Hepatocyte (in vitro differentiated cells): ENCODE data around the gene SLC39A11. TPM values are rescaled to one million over a fixed set of nuclear protein-coding genes. Genes with fewer than 3 reads are reported as not detected.

Experiments used
- DNase-seq: peaks from one replicate; pipeline ENCODE4 v3.0.0-alpha.2; 2016; ENCODE audit warnings: low spot score
- H2AFZ ChIP-seq: fragments of 200-600 bp; sonication (generic); 2 replicates; pipeline ENCODE4 v1.6.0; 2016; ENCODE audit warnings: antibody characterized with exemption, mild to moderate bottlenecking
- H3K27ac ChIP-seq: fragments of 200-600 bp; sonication (generic); 2 replicates; pipeline ENCODE4 v1.5.1; 2016; ENCODE audit warnings: mild to moderate bottlenecking
- H3K27me3 ChIP-seq: fragments of 200-600 bp; sonication (generic); 2 replicates; pipeline ENCODE4 v1.6.1; 2016
- H3K36me3 ChIP-seq: fragments of 200-600 bp; sonication (generic); replicated peaks from 2 replicates; pipeline ENCODE4 v1.5.1; 2016; ENCODE audit warnings: low read depth; ENCODE audit not compliant: insufficient read depth
- H3K4me1 ChIP-seq: fragments of 200-600 bp; sonication (generic); 2 replicates; pipeline ENCODE4 v1.5.1; 2016; ENCODE audit warnings: mild to moderate bottlenecking, moderate library complexity; ENCODE audit not compliant: insufficient read depth
- H3K4me2 ChIP-seq: fragments of 200-600 bp; sonication (generic); 2 replicates; pipeline ENCODE4 v1.6.0; 2016
- H3K4me3 ChIP-seq: fragments of 200-600 bp; sonication (generic); 2 replicates; pipeline ENCODE4 v1.5.1; 2016; ENCODE audit warnings: mild to moderate bottlenecking
- H3K79me2 ChIP-seq: fragments of 200-600 bp; sonication (generic); 2 replicates; pipeline ENCODE4 v1.6.0; 2017; ENCODE audit warnings: mild to moderate bottlenecking
- H3K9me2 ChIP-seq: fragments of 200-600 bp; sonication (generic); replicated peaks from 2 replicates; pipeline ENCODE4 v1.6.0; 2017; ENCODE audit warnings: mild to moderate bottlenecking; ENCODE audit not compliant: insufficient read depth
- H3K9me3 ChIP-seq: fragments of 200-600 bp; sonication (generic); 2 replicates; pipeline ENCODE4 v1.5.1; 2016; ENCODE audit warnings: low read depth, mild to moderate bottlenecking
- H4K20me1 ChIP-seq: fragments of 200-600 bp; sonication (generic); 2 replicates; pipeline ENCODE4 v1.6.0; 2016; ENCODE audit warnings: mild to moderate bottlenecking; ENCODE audit not compliant: insufficient read depth, poor library complexity, severe bottlenecking
- EZH2 ChIP-seq: fragments of 200-600 bp; sonication (generic); IDR thresholded peaks from 2 replicates; pipeline ENCODE4 v1.6.1; 2016; ENCODE audit warnings: antibody characterized with exemption, mild to moderate bottlenecking, borderline replicate concordance
- EZH2phosphoT487 ChIP-seq: fragments of 200-600 bp; sonication (generic); IDR thresholded peaks from one replicate; pipeline ENCODE4 v1.6.1; 2018; ENCODE audit warnings: antibody characterized with exemption, mild to moderate bottlenecking, low read depth, moderate library complexity; ENCODE audit not compliant: unreplicated experiment, severe bottlenecking
- WGBS: methylation state at CpG from one replicate; pipeline ENCODE4 v1.1.6; 2016; ENCODE audit warnings: low lambda C conversion rate; ENCODE audit errors: missing lambda C conversion rate; 5-methylcytosine and 5-hydroxymethylcytosine counted together
- polyA plus RNA-seq: library from polyadenylated mRNA; unstranded; fragments of >200 nt; fragmentation: Nextera tagmentation; extraction: Ambion mirVana; gene quantifications from 2 replicates; pipeline ENCODE4 v1.2.1, GENCODE V29; 2016
- total RNA-seq: library from RNA; depleted of rRNA; stranded (reverse); fragments of >200 nt; gene quantifications from 2 replicates; pipeline ENCODE4 v1.2.3, GENCODE V29; 2014
- TF ChIP-seq, protein P1 (sequence below): fragments of 200-600 bp; sonication (generic); IDR thresholded peaks from 2 replicates; pipeline ENCODE4 v1.5.1; 2016; ENCODE audit warnings: antibody characterized with exemption, mild to moderate bottlenecking; ENCODE audit not compliant: poor library complexity

The SLC39A11 gene
- total and polyA plus RNA-seq, 2 experiments from 2014 or later, result 37.7 to 39.1 TPM

DNA sequence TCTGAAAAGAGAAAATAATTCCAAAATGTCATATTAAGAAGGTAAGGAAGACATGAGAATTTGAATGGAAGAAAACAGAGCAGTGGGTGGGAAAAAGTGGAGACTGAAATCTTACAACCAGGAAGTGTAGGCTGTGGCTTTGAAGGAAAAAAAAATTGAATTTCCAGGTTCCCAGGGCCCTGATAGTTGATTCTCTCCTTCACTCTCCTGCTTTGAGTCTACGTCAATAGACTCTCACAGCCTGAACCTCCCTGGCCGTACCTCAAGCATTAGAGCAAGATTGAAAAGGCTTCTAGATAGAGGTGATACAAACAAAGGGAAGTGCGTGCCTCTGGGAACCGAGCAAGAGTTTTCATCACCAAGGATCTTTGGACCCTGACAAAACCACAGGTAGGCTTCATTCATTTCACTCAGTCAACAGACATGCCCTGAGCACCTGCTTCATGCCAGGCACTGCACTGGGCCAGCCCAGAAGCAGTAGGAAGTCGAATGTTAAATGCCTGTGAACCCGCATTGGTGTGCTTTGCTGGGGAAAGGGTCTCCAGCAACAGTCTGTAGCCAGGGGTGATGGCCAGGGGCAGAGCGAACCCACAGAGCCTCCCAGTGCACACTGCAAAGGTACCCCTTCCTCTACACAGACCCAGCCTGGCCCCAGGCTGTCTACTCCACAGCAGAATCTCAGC is 163.9 kb downstream of the SLC39A11 start:
- H3K27ac ChIP-seq, result peak overlapping the region; percentile 85
- H3K79me2 ChIP-seq, result no peaks in the 10 kb centered on the region
- H2AFZ ChIP-seq, result no peak overlapping the region
- no peaks in the 10 kb centered on the region for H3K9me2 ChIP-seq
- H3K4me3 ChIP-seq, result no peak overlapping the region
- no peaks in the 10 kb centered on the region for H3K36me3 ChIP-seq
- H3K4me2 ChIP-seq, result no peak overlapping the region
- 75% methylated on average over 7 of the region's 7 CpGs for WGBS
- peaks cover 7% of the 10 kb centered on the region for H3K4me1 ChIP-seq
- no peaks in the 10 kb centered on the region for H4K20me1 ChIP-seq
- no peaks in the 10 kb centered on the region for H3K9me3 ChIP-seq
- DNase-seq, result peak; percentile 56
- TF ChIP-seq EZH2 (no peak), EZH2phosphoT487 (no peak)
- TF ChIP-seq, protein P1, sequence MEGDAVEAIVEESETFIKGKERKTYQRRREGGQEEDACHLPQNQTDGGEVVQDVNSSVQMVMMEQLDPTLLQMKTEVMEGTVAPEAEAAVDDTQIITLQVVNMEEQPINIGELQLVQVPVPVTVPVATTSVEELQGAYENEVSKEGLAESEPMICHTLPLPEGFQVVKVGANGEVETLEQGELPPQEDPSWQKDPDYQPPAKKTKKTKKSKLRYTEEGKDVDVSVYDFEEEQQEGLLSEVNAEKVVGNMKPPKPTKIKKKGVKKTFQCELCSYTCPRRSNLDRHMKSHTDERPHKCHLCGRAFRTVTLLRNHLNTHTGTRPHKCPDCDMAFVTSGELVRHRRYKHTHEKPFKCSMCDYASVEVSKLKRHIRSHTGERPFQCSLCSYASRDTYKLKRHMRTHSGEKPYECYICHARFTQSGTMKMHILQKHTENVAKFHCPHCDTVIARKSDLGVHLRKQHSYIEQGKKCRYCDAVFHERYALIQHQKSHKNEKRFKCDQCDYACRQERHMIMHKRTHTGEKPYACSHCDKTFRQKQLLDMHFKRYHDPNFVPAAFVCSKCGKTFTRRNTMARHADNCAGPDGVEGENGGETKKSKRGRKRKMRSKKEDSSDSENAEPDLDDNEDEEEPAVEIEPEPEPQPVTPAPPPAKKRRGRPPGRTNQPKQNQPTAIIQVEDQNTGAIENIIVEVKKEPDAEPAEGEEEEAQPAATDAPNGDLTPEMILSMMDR, result no peak
- H3K27me3 ChIP-seq, result no peaks in the 10 kb centered on the region

DNA sequence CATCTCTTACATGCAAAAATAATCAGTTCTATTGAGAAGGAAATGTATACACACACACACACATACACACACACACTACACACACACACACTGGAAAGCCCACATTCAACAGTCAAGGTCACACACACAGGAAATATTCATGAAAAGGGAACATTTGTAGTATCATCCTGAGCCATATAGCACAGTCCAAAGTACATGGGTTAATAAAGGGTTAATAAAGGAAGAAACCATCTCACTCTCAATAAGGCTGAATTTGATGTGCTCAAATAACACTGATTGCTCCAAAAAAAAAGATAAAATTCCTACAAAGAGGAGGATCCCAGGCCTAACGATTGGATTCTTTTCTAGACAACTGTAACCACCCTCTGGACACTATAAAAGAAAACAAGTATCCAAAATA is 164.7 kb downstream of the SLC39A11 start:
- 59% methylated on average over 1 of the region's 1 CpG for whole genome bisulfite sequencing
- H3K9me2 ChIP-seq, result no peaks in the 10 kb centered on the region

DNA sequence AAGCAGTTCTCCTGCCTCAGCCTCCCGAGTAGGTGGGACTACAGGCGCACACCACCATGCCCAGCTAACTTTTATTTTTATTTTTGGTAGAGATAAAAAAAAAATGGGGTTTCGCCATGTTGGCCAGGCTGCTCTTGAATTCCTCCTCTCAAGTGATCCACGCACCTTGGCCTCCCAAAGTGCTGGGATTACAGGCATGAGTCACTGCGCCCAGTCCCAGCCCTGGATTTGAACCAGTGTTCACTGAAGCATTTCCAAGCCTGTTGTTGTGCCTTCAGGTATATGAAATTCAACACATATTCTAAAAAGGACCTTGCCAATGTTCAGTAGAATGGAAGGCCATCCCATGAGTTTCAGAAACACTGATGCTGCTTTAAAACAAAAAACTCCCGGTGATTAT is 165.3 kb downstream of the SLC39A11 start:
- H3K36me3 ChIP-seq, result no peaks in the 10 kb centered on the region
- DNase-seq, result no peak
- H2AFZ ChIP-seq, result no peak overlapping the region
- H3K4me1 ChIP-seq, result peaks cover 7% of the 10 kb centered on the region
- TF ChIP-seq EZH2phosphoT487, result no peak
- no peak for TF ChIP-seq EZH2
- TF ChIP-seq, protein P1, result no peak
- H4K20me1 ChIP-seq, result no peaks in the 10 kb centered on the region
- H3K27ac ChIP-seq, result no peak overlapping the region
- WGBS, result 86% methylated on average over 6 of the region's 6 CpGs
- no peaks in the 10 kb centered on the region for H3K9me3 ChIP-seq
- no peaks in the 10 kb centered on the region for H3K27me3 ChIP-seq
- no peak overlapping the region for H3K4me3 ChIP-seq
- H3K79me2 ChIP-seq, result no peaks in the 10 kb centered on the region
- H3K9me2 ChIP-seq, result no peaks in the 10 kb centered on the region
- H3K4me2 ChIP-seq, result no peak overlapping the region

More for the DNA sequence above, 164.7 kb downstream of the SLC39A11 start:
- Histone ChIP-seq H3K27ac (peak overlapping the region; percentile 85), H3K9me3 (no peaks in the 10 kb centered on the region), H3K4me3 (no peak overlapping the region), H3K79me2 (no peaks in the 10 kb centered on the region), H3K4me1 (peaks cover 7% of the 10 kb centered on the region), H4K20me1 (no peaks in the 10 kb centered on the region), H3K27me3 (no peaks in the 10 kb centered on the region), H2AFZ (no peak overlapping the region), H3K36me3 (no peaks in the 10 kb centered on the region), H3K4me2 (no peak overlapping the region)
- DNase-seq, result no peak
- TF ChIP-seq, protein P1, result no peak
- TF ChIP-seq EZH2 (no peak), EZH2phosphoT487 (no peak)
